GM23248 (cell line): ENCODE data around the gene CAV2.

ENCODE experiments used
- EZH2 ChIP-seq: fragments of 200-600 bp; sonication (generic); IDR thresholded peaks from 2 replicates; pipeline ENCODE4 v1.6.1; 2018; ENCODE audit warnings: antibody characterized with exemption, mild to moderate bottlenecking; ENCODE audit not compliant: insufficient read depth, poor library complexity, severe bottlenecking
- EZH2phosphoT487 ChIP-seq: fragments of 200-600 bp; sonication (generic); IDR thresholded peaks from 2 replicates; pipeline ENCODE4 v1.6.1; 2018; ENCODE audit warnings: antibody characterized with exemption, moderate library complexity, mild to moderate bottlenecking, low read depth; ENCODE audit not compliant: insufficient read depth

GRCh38 chr7:116493449-116493848 lies 6.1 kb upstream of the CAV2 start:
- TF ChIP-seq EZH2phosphoT487 (no peak), EZH2 (no peak)
